HG03571 (cell line): ENCODE results near the gene MAMDC4.

ENCODE experiments used
- ATAC-seq: cut with Tn5 transposase; IDR thresholded peaks from one replicate; pipeline ENCODE4 v1.9.1; 2021; ENCODE audit not compliant: unreplicated experiment

The MAMDC4 gene

GRCh38 chr9:136848393-136849037, 3.6 kb upstream of the MAMDC4 start:
- peak; percentile 11 for ATAC-seq

- ATAC-seq = peak; percentile 74
Measured at GRCh38 chr9:136849038-136849959, 2.8 kb upstream of the MAMDC4 start, which contains the start of gene PHPT1. Gene PHPT1 (plus strand): TSS chr9:136849409. CDS start chr9:136849431, 22 bp downstream.

- no peak for ATAC-seq
Measured at GRCh38 chr9:136849960-136850865, 1.9 kb upstream of the MAMDC4 start.

GRCh38 chr9:136850866-136851775, 1.0 kb upstream of the MAMDC4 start:
- no peak for ATAC-seq

- ATAC-seq = no peak
Measured at GRCh38 chr9:136852664-136853595, 784 bp downstream of the MAMDC4 start.

GRCh38 chr9:136853596-136854112, 1.5 kb downstream of the MAMDC4 start:
- no peak for ATAC-seq

GRCh38 chr9:136854113-136854841, 2.1 kb downstream of the MAMDC4 start:
- no peak for ATAC-seq

- no peak for ATAC-seq
Measured at GRCh38 chr9:136854842-136855460, 2.8 kb downstream of the MAMDC4 start.

GRCh38 chr9:136855461-136856078, 3.4 kb downstream of the MAMDC4 start:
- no peak for ATAC-seq

GRCh38 chr9:136856079-136856476, 3.9 kb downstream of the MAMDC4 start:
- no peak for ATAC-seq

- ATAC-seq = no peak
Measured at GRCh38 chr9:136856541-136857141, 4.5 kb downstream of the MAMDC4 start.

- ATAC-seq = no peak
Measured at GRCh38 chr9:136857166-136857565, 5.0 kb downstream of the MAMDC4 start.

GRCh38 chr9:136857581-136858412, 5.7 kb downstream of the MAMDC4 start:
- ATAC-seq = no peak

- ATAC-seq = no peak
Measured at GRCh38 chr9:136858452-136858843, 6.3 kb downstream of the MAMDC4 start.

GRCh38 chr9:136858844-136859757, 7.0 kb downstream of the MAMDC4 start:
- ATAC-seq = no peak
